Left lung (tissue), 10 donors: ENCODE data around the gene HEXIM1. TPM values are rescaled to one million over a fixed set of nuclear protein-coding genes. Genes with fewer than 3 reads are reported as not detected.

Experiments used
- ATAC-seq: fragments of 200-7000 bp; cut with Tn5 transposase; one replicate; pipeline ENCODE4 v1.9.1; 2020; ENCODE audit warnings: moderate library complexity
- DNase-seq, 4 donors: peaks; one replicate each; pipeline ENCODE4 v3.0.0-alpha.2; 2013 to 2020
- H3K27ac ChIP-seq, 2 donors: fragments of 200-600 bp; sonication (generic) in 1 of 2; one replicate each; pipeline versions ENCODE4 v1.5.0 to v1.8.0; 2020 to 2021
- H3K27me3 ChIP-seq, 2 donors: fragments of 200-600 bp; sonication (generic) in 1 of 2; one replicate each; pipeline versions ENCODE4 v1.5.0 to v1.8.0; 2020 to 2021
- H3K36me3 ChIP-seq, 2 donors: fragments of 200-600 bp; sonication (generic) in 1 of 2; one replicate each; pipeline versions ENCODE4 v1.5.0 to v1.8.0; 2020 to 2021
- H3K4me1 ChIP-seq, 2 donors: fragments of 200-600 bp; one replicate each; pipeline ENCODE4 v1.8.0; 2021
- H3K4me3 ChIP-seq, 2 donors: fragments of 200-600 bp; sonication (generic) in 1 of 2; one replicate each; pipeline versions ENCODE4 v1.5.0 to v1.8.0; 2020 to 2021; ENCODE audit warnings: mild to moderate bottlenecking in 1 of 2
- H3K9me3 ChIP-seq, 2 donors: fragments of 200-600 bp; sonication (generic) in 1 of 2; one replicate each; pipeline versions ENCODE4 v1.5.0 to v1.8.0; 2020 to 2021
- CTCF ChIP-seq, 2 donors: fragments of 200-600 bp; sonication (generic) in 1 of 2; IDR thresholded peaks; one replicate each; pipeline versions ENCODE4 v1.5.0 to v1.8.0; 2021; ENCODE audit warnings: antibody characterized with exemption in 2 of 2
- intact Hi-C, 2 donors: fragments of 100-400 bp; cut with DNase I; formaldehyde crosslinking; loops; one replicate each; pipeline versions ENCODE4 v1.11.2 to v1.14.2; 2022
- polyA plus RNA-seq, 6 donors: library from polyadenylated mRNA; unstranded; fragments of 120-200 nt; gene quantifications; one replicate each; pipeline ENCODE4 v1.2.1, GENCODE V29; 2013; ENCODE audit not compliant: insufficient read length in 6 of 6
- total RNA-seq, 2 donors: library from RNA; stranded (reverse); fragmentation: NEBNext Ultra II Directional; extraction: Animal tissue kit (Norgen Biotek cat#: 25700); gene quantifications; one replicate each; pipeline ENCODE4 v1.2.1, GENCODE V29; 2021
- donor health status: DM: no; HTN: yes; CAD: no.
- donor health status: DM: no; HTN: no; CAD: no.

Gene HEXIM1
- total and polyA plus RNA-seq, 8 donors: 27.3 to 41.5 (median 34.8) TPM

- DNase-seq (no peak), ATAC-seq (no peak)
- Histone ChIP-seq H3K9me3 (no peaks in the 10 kb centered on the region), H3K4me1 (no peaks in the 10 kb centered on the region), H3K27me3 (no peaks in the 10 kb centered on the region), H3K4me3 (no peak overlapping the region), H3K36me3 (peaks cover 5 to 92% of the 10 kb centered on the region in 2 donors), H3K27ac (no peak overlapping the region)
- no peak for TF ChIP-seq CTCF (IDR thresholded peaks at IDR 0.05)
- intact Hi-C loops: no loop called here
These were observed 43.2 kb upstream of the HEXIM1 start for GRCh38 chr17:45104907-45105624.

- Histone ChIP-seq H3K36me3 (peaks cover 5 to 83% of the 10 kb centered on the region in 2 donors), H3K4me3 (no peak overlapping the region), H3K27ac (no peak overlapping the region), H3K9me3 (no peaks in the 10 kb centered on the region), H3K27me3 (no peaks in the 10 kb centered on the region), H3K4me1 (no peaks in the 10 kb centered on the region)
- ATAC-seq (no peak), DNase-seq (no peak)
- TF ChIP-seq CTCF (IDR thresholded peaks at IDR 0.05): no peak
- intact Hi-C loops: no loop called here
These were observed 42.2 kb upstream of the HEXIM1 start for GRCh38 chr17:45106096-45106495.

GRCh38 chr17:45106582-45106981 lies 41.7 kb upstream of the HEXIM1 start:
- Histone ChIP-seq H3K36me3 (peaks cover 5 to 78% of the 10 kb centered on the region in 2 donors), H3K4me1 (no peaks in the 10 kb centered on the region), H3K27ac (no peak overlapping the region), H3K27me3 (no peaks in the 10 kb centered on the region), H3K4me3 (no peak overlapping the region), H3K9me3 (no peaks in the 10 kb centered on the region)
- ATAC-seq: no peak
- intact Hi-C loops: no loop called here
- no peak for DNase-seq
- TF ChIP-seq CTCF (IDR thresholded peaks at IDR 0.05): no peak

GRCh38 chr17:45107293-45108010 lies 40.8 kb upstream of the HEXIM1 start:
- DNase-seq (no peak), ATAC-seq (no peak)
- TF ChIP-seq CTCF (IDR thresholded peaks at IDR 0.05): no peak
- Histone ChIP-seq H3K9me3 (no peaks in the 10 kb centered on the region), H3K4me3 (no peak overlapping the region), H3K36me3 (peaks cover 0 to 73% of the 10 kb centered on the region in 2 donors), H3K4me1 (no peaks in the 10 kb centered on the region), H3K27me3 (no peaks in the 10 kb centered on the region), H3K27ac (no peak overlapping the region)
- intact Hi-C loops: no loop called here

GRCh38 chr17:45108051-45108450 lies 40.2 kb upstream of the HEXIM1 start:
- Histone ChIP-seq H3K27me3 (no peaks in the 10 kb centered on the region), H3K4me3 (no peak overlapping the region), H3K27ac (no peak overlapping the region), H3K36me3 (peaks cover 0 to 69% of the 10 kb centered on the region in 2 donors), H3K4me1 (no peaks in the 10 kb centered on the region), H3K9me3 (no peaks in the 10 kb centered on the region)
- no peak for DNase-seq
- intact Hi-C loops: no loop called here
- no peak for TF ChIP-seq CTCF (IDR thresholded peaks at IDR 0.05)
- ATAC-seq: no peak
